ENCODE results near the gene ISCU.

DNA sequence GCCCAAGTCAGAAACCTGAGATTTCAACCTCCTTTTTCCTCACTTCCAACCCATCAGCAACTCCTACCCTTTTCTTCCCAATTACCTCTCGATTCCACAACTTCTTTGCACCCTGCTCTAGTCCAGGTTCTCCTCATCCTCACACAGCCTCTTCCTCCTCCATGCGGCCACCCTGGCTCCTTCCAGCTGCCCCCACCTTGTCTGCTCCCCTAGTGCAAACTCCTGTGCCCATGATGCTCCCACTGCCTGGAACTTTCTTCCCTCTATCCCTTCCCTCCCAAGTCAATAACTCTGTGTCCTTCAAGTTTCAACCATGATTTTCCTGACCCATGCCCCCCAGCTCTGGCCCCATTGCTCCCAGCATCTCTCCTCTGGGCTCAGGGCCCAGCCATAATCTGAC lies 54.0 kb downstream of the ISCU start:
- TF ChIP-seq, protein P1, sequence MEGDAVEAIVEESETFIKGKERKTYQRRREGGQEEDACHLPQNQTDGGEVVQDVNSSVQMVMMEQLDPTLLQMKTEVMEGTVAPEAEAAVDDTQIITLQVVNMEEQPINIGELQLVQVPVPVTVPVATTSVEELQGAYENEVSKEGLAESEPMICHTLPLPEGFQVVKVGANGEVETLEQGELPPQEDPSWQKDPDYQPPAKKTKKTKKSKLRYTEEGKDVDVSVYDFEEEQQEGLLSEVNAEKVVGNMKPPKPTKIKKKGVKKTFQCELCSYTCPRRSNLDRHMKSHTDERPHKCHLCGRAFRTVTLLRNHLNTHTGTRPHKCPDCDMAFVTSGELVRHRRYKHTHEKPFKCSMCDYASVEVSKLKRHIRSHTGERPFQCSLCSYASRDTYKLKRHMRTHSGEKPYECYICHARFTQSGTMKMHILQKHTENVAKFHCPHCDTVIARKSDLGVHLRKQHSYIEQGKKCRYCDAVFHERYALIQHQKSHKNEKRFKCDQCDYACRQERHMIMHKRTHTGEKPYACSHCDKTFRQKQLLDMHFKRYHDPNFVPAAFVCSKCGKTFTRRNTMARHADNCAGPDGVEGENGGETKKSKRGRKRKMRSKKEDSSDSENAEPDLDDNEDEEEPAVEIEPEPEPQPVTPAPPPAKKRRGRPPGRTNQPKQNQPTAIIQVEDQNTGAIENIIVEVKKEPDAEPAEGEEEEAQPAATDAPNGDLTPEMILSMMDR (conservative IDR thresholded peaks at IDR 0.05), result no peak
- no peak for TF ChIP-seq EZH2 (IDR thresholded peaks at IDR 0.05; ENCODE audit: low read depth)

All from PC-9 (cell line).